ENCODE measurements around the gene SLC45A3. TPM values are rescaled to one million over a fixed set of nuclear protein-coding genes. Genes with fewer than 3 reads are reported as not detected.

Gene SLC45A3
- total and polyA plus RNA-seq, 5 donors from 2014 or later: 0.74 TPM; not detected in 4

DNA sequence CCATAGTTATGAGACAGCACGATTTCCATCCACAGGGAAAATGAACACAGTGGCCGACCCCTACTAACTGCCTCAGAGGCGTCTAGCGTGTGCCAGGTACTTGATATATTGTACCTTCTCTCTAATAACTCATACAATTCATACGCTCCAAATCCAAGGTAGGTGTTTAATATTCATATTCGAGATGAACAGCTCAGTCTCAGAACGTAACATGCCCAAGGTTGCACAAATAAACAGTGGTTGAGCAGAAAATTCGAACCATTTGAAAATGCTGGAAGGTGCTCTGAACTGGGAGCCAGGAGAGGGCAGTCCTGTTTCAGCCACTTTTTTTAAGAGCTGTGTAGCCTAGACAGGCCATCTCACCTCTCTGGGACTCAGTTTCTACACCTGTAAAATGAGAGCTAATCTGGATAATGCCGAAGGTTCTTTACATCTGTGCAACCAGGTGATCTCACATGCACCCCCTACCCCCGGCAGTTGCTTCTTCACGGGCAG is 7.9 kb downstream of the SLC45A3 start:
- no peaks in the 10 kb centered on the region for H3K27me3 ChIP-seq (ENCODE audit: control insufficient read depth, insufficient read depth, low read length)
- H3K9me3 ChIP-seq (ENCODE audit: control insufficient read depth in 2 of 2, low read length in 2 of 2): no peaks in the 10 kb centered on the region
- Mint-ChIP-seq H3K4me1 (no peaks in the 10 kb centered on the region), H3K4me3 (no peak overlapping the region), H3K27ac (no peak overlapping the region), H3K9me3 (no peaks in the 10 kb centered on the region), H3K27me3 (peaks cover 33% of the 10 kb centered on the region), H3K36me3 (no peaks in the 10 kb centered on the region)
- no peak overlapping the region for H3K4me3 ChIP-seq (ENCODE audit: low read depth, low read length)
- no peaks in the 10 kb centered on the region for H3K4me1 ChIP-seq (ENCODE audit: control insufficient read depth, insufficient read depth, low read length, poor library complexity, severe bottlenecking)
- no peaks in the 10 kb centered on the region for H3K36me3 ChIP-seq (ENCODE audit: control insufficient read depth, insufficient read depth, low read length)
- no peak for DNase-seq
- no peak overlapping the region for H3K27ac ChIP-seq (ENCODE audit: insufficient read depth, low read length, poor library complexity, severe bottlenecking)
- ATAC-seq (ENCODE audit: low read depth in 2 of 2): no peak

DNA sequence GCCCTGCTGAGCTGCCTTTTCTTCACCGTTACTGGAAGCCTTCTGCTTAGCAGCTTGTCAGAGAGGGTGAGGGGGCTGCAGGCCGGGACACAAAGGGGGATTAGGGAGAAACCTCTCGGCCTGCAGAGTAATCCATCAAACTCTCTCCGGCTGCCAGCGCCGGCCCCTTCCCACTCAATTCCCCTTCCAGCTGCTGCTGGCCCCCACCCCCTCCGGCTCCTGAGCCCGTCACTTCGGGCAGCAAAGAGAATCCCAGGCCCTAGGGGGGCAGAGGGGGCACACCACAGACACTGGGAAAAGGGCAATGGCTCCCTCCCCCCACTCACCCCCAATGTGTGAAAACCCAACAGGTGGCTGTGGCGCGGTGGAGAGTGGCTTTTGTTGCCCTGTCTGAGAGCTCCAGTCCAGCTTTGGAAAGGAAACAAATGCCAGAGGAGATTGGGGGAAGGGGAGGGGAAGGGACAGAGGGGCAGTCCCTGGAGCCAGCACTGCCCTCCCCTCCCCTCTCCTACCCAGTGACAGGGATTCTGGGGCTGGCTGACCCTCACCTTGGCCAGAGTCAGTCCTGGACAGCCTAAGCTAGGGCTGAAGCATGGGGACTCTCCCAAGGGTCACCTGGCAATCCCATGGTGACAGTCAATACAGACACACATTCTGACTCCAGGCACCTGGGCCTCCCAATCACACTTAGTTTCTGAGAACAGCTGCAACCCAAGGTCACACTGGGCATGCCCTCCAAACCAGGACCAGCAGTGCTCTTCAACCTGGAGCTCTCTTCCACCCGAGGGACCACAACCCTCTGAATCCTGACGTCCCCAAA is 9.5 kb downstream of the SLC45A3 start:
- Mint-ChIP-seq H3K36me3 (no peaks in the 10 kb centered on the region), H3K4me1 (no peaks in the 10 kb centered on the region), H3K27me3 (peaks cover 33% of the 10 kb centered on the region), H3K27ac (no peak overlapping the region), H3K4me3 (no peak overlapping the region), H3K9me3 (no peaks in the 10 kb centered on the region)
- no peaks in the 10 kb centered on the region for H3K36me3 ChIP-seq (ENCODE audit: control insufficient read depth, insufficient read depth, low read length)
- H3K4me1 ChIP-seq (ENCODE audit: control insufficient read depth, insufficient read depth, low read length, poor library complexity, severe bottlenecking): no peaks in the 10 kb centered on the region
- H3K9me3 ChIP-seq (ENCODE audit: control insufficient read depth in 2 of 2, low read length in 2 of 2): no peaks in the 10 kb centered on the region
- H3K27me3 ChIP-seq (ENCODE audit: control insufficient read depth, insufficient read depth, low read length): no peaks in the 10 kb centered on the region
- no peak for ATAC-seq (ENCODE audit: low read depth in 2 of 2)
- H3K4me3 ChIP-seq (ENCODE audit: low read depth, low read length): no peak overlapping the region
- no peak overlapping the region for H3K27ac ChIP-seq (ENCODE audit: insufficient read depth, low read length, poor library complexity, severe bottlenecking)
- no peak for DNase-seq

DNA sequence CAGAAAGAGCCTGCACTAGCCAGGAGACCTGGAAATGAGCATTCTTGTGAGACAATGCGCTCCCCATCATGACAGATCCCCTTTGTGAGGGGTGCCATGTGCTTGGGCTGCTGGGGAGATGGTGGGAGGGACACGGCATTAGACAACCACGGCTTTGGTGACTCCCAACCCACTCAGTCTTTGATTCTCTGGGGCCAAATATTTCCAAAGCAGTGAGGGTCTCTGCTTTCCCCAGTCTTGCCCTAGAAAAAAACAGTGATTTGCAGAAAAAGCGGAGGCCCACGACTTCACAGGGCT is 10.2 kb downstream of the SLC45A3 start:
- no peaks in the 10 kb centered on the region for H3K36me3 Mint-ChIP-seq
- no peaks in the 10 kb centered on the region for H3K9me3 Mint-ChIP-seq
- H3K27me3 Mint-ChIP-seq: peaks cover 25% of the 10 kb centered on the region
- Histone ChIP-seq H3K27me3 (ENCODE audit: control insufficient read depth, insufficient read depth, low read length) (no peaks in the 10 kb centered on the region), H3K4me3 (ENCODE audit: low read depth, low read length) (no peak overlapping the region), H3K9me3 (ENCODE audit: control insufficient read depth in 2 of 2, low read length in 2 of 2) (no peaks in the 10 kb centered on the region), H3K4me1 (ENCODE audit: control insufficient read depth, insufficient read depth, low read length, poor library complexity, severe bottlenecking) (no peaks in the 10 kb centered on the region), H3K27ac (ENCODE audit: insufficient read depth, low read length, poor library complexity, severe bottlenecking) (no peak overlapping the region), H3K36me3 (ENCODE audit: control insufficient read depth, insufficient read depth, low read length) (no peaks in the 10 kb centered on the region)
- no peak overlapping the region for H3K4me3 Mint-ChIP-seq
- no peak overlapping the region for H3K27ac Mint-ChIP-seq
- no peaks in the 10 kb centered on the region for H3K4me1 Mint-ChIP-seq
- ATAC-seq (ENCODE audit: low read depth in 2 of 2) (no peak), DNase-seq (no peak)

DNA sequence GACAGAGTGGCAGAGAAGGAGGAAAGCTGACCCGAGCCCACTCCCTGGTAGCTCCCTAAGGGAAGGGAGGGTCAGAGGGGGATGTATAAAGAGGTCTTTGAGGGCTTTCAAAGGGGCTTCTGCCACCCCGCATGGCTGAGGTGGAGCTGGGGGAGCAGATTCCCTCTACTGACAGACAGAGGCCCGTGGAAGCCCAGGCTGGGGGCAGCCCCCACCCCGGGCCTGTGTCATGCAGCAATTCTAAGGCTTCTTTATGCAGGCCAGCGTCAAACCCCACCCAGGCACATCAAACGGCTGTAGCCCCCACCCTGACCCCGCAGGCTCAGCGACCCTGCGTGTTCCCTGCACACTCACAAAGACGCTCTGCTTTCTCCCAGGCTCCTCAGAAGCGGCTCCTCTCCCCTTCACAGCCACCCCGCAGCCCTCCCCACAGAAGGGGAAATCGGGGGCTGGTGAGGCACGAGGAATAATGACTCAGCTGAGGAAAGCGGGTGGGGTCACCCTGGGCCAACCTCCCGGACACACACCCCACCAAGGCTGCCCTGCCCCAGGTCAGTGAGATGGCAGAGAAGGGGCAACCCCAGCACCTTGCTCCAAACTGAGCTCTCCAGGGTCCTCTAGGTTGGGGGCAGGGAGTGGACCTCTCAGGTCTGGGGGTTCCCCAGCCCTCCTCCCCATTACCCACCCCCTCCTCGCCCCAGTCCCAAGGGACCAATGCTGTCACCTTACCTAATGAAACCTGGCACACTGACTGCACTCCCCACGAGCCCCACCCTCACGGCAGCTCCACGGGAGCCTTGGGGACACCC is 10.8 kb downstream of the SLC45A3 start:
- ATAC-seq (ENCODE audit: low read depth in 2 of 2): peak; percentile 18 to 35
- H3K4me1 ChIP-seq (ENCODE audit: control insufficient read depth, insufficient read depth, low read length, poor library complexity, severe bottlenecking): no peaks in the 10 kb centered on the region
- H3K9me3 Mint-ChIP-seq: no peaks in the 10 kb centered on the region

DNA sequence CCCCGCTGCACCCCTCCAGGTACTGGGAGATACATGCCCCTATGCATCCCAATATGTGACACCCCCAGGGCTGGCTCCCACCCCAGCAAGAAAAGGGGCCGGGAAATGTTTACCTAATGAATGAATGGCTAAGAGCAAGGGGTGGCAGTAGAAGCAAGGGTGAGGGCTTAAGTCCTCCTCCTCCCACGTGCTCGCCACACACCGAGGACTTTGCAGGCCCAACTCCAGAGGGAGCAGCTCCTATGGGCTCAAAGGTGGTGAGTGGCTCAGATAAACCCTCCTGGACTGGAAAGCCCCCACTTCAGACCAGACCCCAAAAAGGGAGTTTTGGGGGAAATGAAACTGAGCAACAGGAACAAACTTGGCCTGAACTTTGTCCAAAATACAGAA is 11.4 kb downstream of the SLC45A3 start:
- peaks cover 20% of the 10 kb centered on the region for H3K27me3 Mint-ChIP-seq
- Histone ChIP-seq H3K9me3 (ENCODE audit: control insufficient read depth in 2 of 2, low read length in 2 of 2) (no peaks in the 10 kb centered on the region), H3K36me3 (ENCODE audit: control insufficient read depth, insufficient read depth, low read length) (no peaks in the 10 kb centered on the region), H3K27ac (ENCODE audit: insufficient read depth, low read length, poor library complexity, severe bottlenecking) (no peak overlapping the region), H3K4me1 (ENCODE audit: control insufficient read depth, insufficient read depth, low read length, poor library complexity, severe bottlenecking) (no peaks in the 10 kb centered on the region), H3K27me3 (ENCODE audit: control insufficient read depth, insufficient read depth, low read length) (no peaks in the 10 kb centered on the region), H3K4me3 (ENCODE audit: low read depth, low read length) (no peak overlapping the region)
- H3K9me3 Mint-ChIP-seq: peaks cover 0 to 2% (median 0%) of the 10 kb centered on the region in 7 donors
- no peak overlapping the region for H3K4me3 Mint-ChIP-seq
- no peak overlapping the region for H3K27ac Mint-ChIP-seq
- H3K36me3 Mint-ChIP-seq: no peaks in the 10 kb centered on the region
- no peaks in the 10 kb centered on the region for H3K4me1 Mint-ChIP-seq
- DNase-seq (no peak), ATAC-seq (ENCODE audit: low read depth in 2 of 2) (peak; percentile 28 to 39)

More for the DNA sequence above, 10.8 kb downstream of the SLC45A3 start:
- Histone ChIP-seq H3K4me3 (ENCODE audit: low read depth, low read length) (no peak overlapping the region), H3K36me3 (ENCODE audit: control insufficient read depth, insufficient read depth, low read length) (no peaks in the 10 kb centered on the region), H3K27ac (ENCODE audit: insufficient read depth, low read length, poor library complexity, severe bottlenecking) (no peak overlapping the region), H3K27me3 (ENCODE audit: control insufficient read depth, insufficient read depth, low read length) (no peaks in the 10 kb centered on the region), H3K9me3 (ENCODE audit: control insufficient read depth in 2 of 2, low read length in 2 of 2) (no peaks in the 10 kb centered on the region)
- Mint-ChIP-seq H3K27ac (no peak overlapping the region), H3K27me3 (peaks cover 20% of the 10 kb centered on the region), H3K4me3 (no peak overlapping the region), H3K4me1 (no peaks in the 10 kb centered on the region), H3K36me3 (no peaks in the 10 kb centered on the region)
- no peak for DNase-seq

DNA sequence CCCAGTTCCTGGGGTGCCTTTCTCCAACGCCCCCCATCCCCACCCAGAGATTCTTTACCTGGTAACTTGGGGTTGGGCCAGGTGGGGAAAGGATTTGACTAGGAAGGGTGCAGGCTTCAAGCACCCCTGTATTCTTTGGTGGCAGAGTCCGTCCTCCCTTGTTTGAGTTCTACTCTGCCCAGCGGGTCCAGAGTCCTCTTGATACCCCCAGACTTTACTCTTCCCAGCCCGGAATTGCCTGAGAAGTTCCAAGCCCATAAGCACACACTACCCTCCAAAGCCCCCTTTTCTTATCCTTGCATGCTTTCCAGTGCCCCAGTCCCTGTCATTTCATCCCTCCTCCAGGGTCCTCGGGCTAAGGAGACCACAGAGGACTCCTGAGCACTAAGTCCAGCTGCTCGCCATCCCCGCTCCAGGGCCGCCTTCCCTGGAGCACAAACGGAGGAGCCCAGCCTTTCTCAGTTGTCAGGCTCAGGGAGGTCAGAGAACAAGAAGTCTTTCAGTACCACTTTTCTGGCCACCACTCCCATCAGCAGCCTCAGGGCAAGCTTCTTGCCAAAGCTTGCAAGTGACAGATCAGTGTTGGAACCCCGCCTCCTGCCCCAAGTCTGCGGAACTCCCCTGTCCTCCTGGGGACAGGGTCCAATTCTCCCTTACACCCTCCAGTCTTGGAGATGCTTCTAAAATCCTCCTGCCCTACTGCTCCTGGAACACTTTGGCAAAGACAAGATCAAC is 12.2 kb downstream of the SLC45A3 start:
- no peaks in the 10 kb centered on the region for H3K36me3 ChIP-seq (ENCODE audit: control insufficient read depth, insufficient read depth, low read length)
- H3K4me1 Mint-ChIP-seq: no peaks in the 10 kb centered on the region
- DNase-seq: no peak
- H3K27ac Mint-ChIP-seq: no peak overlapping the region
- no peaks in the 10 kb centered on the region for H3K36me3 Mint-ChIP-seq
- no peak for ATAC-seq (ENCODE audit: low read depth in 2 of 2)
- H3K27ac ChIP-seq (ENCODE audit: insufficient read depth, low read length, poor library complexity, severe bottlenecking): no peak overlapping the region
- no peaks in the 10 kb centered on the region for H3K9me3 ChIP-seq (ENCODE audit: control insufficient read depth in 2 of 2, low read length in 2 of 2)
- H3K27me3 ChIP-seq (ENCODE audit: control insufficient read depth, insufficient read depth, low read length): no peaks in the 10 kb centered on the region
- peaks cover 26% of the 10 kb centered on the region for H3K27me3 Mint-ChIP-seq
- no peak overlapping the region for H3K4me3 ChIP-seq (ENCODE audit: low read depth, low read length)
- H3K4me1 ChIP-seq (ENCODE audit: control insufficient read depth, insufficient read depth, low read length, poor library complexity, severe bottlenecking): no peaks in the 10 kb centered on the region
- no peak overlapping the region for H3K4me3 Mint-ChIP-seq
- peaks cover 0 to 2% (median 0%) of the 10 kb centered on the region in 7 donors for H3K9me3 Mint-ChIP-seq

DNA sequence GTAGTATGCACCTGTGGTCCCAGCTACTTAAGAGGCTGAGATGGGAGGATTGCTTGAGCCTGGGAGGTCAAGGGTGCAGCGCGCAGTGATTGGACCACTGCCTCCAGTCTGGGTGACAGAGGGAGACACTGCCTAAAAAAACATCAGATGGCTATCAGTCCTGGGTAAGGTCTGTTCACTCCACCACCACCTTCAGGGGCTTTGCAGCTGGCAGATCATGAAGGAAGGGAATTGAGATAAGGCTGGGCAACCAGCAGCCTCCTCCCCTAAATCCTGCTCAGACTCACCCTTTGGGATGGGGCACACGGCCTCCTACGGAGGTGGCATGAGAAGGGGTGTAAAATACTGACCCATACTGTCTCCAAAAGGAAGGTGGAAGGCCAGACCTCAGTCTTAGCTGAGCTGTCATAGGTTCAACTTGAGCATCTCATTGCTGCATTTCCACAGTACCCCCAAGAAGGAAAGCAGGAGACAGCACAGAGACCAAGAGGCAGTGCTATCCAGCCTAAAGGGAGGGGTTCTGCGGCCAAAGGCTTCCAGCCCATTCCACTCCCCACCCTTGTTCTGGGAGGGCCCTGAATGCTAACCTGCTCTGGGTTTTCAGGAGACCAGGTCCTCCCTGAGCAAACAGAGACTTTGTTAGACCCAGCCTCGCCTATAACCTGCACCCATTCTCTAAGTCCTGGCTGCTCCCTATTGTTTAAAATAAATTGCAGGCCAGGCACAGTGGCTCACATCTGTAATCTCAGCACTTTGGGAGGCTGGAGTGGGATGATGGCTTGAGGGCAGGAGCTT is 13.7 kb downstream of the SLC45A3 start:
- no peak overlapping the region for H3K27ac ChIP-seq (ENCODE audit: insufficient read depth, low read length, poor library complexity, severe bottlenecking)
- no peak for ATAC-seq (ENCODE audit: low read depth in 2 of 2)
- H3K4me1 Mint-ChIP-seq: no peaks in the 10 kb centered on the region

More for the DNA sequence above, 13.7 kb downstream of the SLC45A3 start:
- Mint-ChIP-seq H3K9me3 (peaks cover 0 to 2% (median 0%) of the 10 kb centered on the region in 7 donors), H3K4me3 (no peak overlapping the region), H3K27me3 (peaks cover 26% of the 10 kb centered on the region), H3K27ac (no peak overlapping the region), H3K36me3 (no peaks in the 10 kb centered on the region)
- H3K27me3 ChIP-seq (ENCODE audit: control insufficient read depth, insufficient read depth, low read length): no peaks in the 10 kb centered on the region
- DNase-seq: no peak
- H3K4me1 ChIP-seq (ENCODE audit: control insufficient read depth, insufficient read depth, low read length, poor library complexity, severe bottlenecking): no peaks in the 10 kb centered on the region
- H3K4me3 ChIP-seq (ENCODE audit: low read depth, low read length): no peak overlapping the region
- H3K9me3 ChIP-seq (ENCODE audit: control insufficient read depth in 2 of 2, low read length in 2 of 2): no peaks in the 10 kb centered on the region
- no peaks in the 10 kb centered on the region for H3K36me3 ChIP-seq (ENCODE audit: control insufficient read depth, insufficient read depth, low read length)

Measured in CD4-positive, CD25-positive, alpha-beta regulatory T cell (primary cell).